Colonic mucosa (tissue), 4 donors: ENCODE measurements around the gene ANO10. TPM values are rescaled to one million over a fixed set of nuclear protein-coding genes. Genes with fewer than 3 reads are reported as not detected.

Experiments used
- DNase-seq: peaks from one replicate; pipeline ENCODE4 v3.0.0-alpha.2; 2020
- H3K27ac ChIP-seq: fragments of 200-600 bp; one replicate; pipeline ENCODE4 v1.8.0; 2021
- H3K27me3 ChIP-seq: fragments of 200-600 bp; one replicate; pipeline ENCODE4 v1.8.0; 2021
- H3K36me3 ChIP-seq: fragments of 200-600 bp; one replicate; pipeline ENCODE4 v1.8.0; 2021
- H3K4me1 ChIP-seq: fragments of 200-600 bp; one replicate; pipeline ENCODE4 v1.8.0; 2021; ENCODE audit warnings: mild to moderate bottlenecking
- H3K4me3 ChIP-seq: fragments of 200-600 bp; one replicate; pipeline ENCODE4 v1.8.0; 2021
- H3K9ac ChIP-seq, 2 donors: one replicate each; pipeline ENCODE4 v1.7.0; 2013; ENCODE audit warnings: control low read depth in 2 of 2, low read depth in 2 of 2, low read length in 2 of 2
- H3K9me3 ChIP-seq: fragments of 200-600 bp; one replicate; pipeline ENCODE4 v1.8.0; 2021
- CTCF ChIP-seq: fragments of 200-600 bp; IDR thresholded peaks from one replicate; pipeline ENCODE4 v1.8.0; 2022; ENCODE audit warnings: antibody characterized with exemption, mild to moderate bottlenecking
- intact Hi-C: fragments of 100-400 bp; cut with DNase I; formaldehyde crosslinking; loops from one replicate; pipeline ENCODE4 v1.14.1; 2022
- total RNA-seq, 2 donors: library from RNA; stranded (reverse); fragmentation: NEBNext Ultra II Directional in 1 of 2; extraction: Animal tissue kit (Norgen Biotek cat#: 25700) in 1 of 2; gene quantifications; one replicate each; pipeline ENCODE4 v1.2.1, GENCODE V29; 2021
- donor health status: healthy.
- donor health status: DM: no; HTN: no; CAD: no.
- donor health status: DM: no; HTN: no; CAD: no.

The ANO10 gene
- total RNA-seq, 2 donors from 2014 or later: 53.9 to 69.0 TPM

GRCh38 chr3:43410592-43410991, 211.2 kb downstream of the ANO10 start:
- Histone ChIP-seq H3K27me3 (no peaks in the 10 kb centered on the region), H3K9me3 (no peaks in the 10 kb centered on the region), H3K27ac (no peak overlapping the region), H3K4me3 (no peak overlapping the region), H3K36me3 (no peaks in the 10 kb centered on the region), H3K9ac (no peak overlapping the region), H3K4me1 (no peaks in the 10 kb centered on the region)
- intact Hi-C loops: no loop called here
- TF ChIP-seq CTCF: no peak
- no peak for DNase-seq

- DNase-seq: no peak
- H3K9me3 ChIP-seq: no peaks in the 10 kb centered on the region
- H3K4me3 ChIP-seq: no peak overlapping the region
- no peak overlapping the region for H3K27ac ChIP-seq
- H3K27me3 ChIP-seq: no peaks in the 10 kb centered on the region
- no peaks in the 10 kb centered on the region for H3K4me1 ChIP-seq
- intact Hi-C loops: no loop called here
- no peaks in the 10 kb centered on the region for H3K36me3 ChIP-seq
- no peak overlapping the region for H3K9ac ChIP-seq
- TF ChIP-seq CTCF: no peak
These were observed 212.3 kb downstream of the ANO10 start for GRCh38 chr3:43409506-43409905.

- Histone ChIP-seq H3K36me3 (no peaks in the 10 kb centered on the region), H3K9me3 (no peaks in the 10 kb centered on the region), H3K27ac (no peak overlapping the region), H3K4me3 (no peak overlapping the region), H3K4me1 (no peaks in the 10 kb centered on the region), H3K27me3 (no peaks in the 10 kb centered on the region), H3K9ac (no peak overlapping the region)
- no peak for TF ChIP-seq CTCF
- intact Hi-C loops: no loop called here
- DNase-seq: no peak
These were observed 215.2 kb downstream of the ANO10 start for GRCh38 chr3:43406643-43407023.

GRCh38 chr3:43405888-43406642, 215.7 kb downstream of the ANO10 start:
- Histone ChIP-seq H3K9ac (no peak overlapping the region), H3K27ac (no peak overlapping the region), H3K4me1 (no peaks in the 10 kb centered on the region), H3K27me3 (no peaks in the 10 kb centered on the region), H3K36me3 (no peaks in the 10 kb centered on the region), H3K9me3 (no peaks in the 10 kb centered on the region), H3K4me3 (no peak overlapping the region)
- DNase-seq: no peak
- no peak for TF ChIP-seq CTCF
- intact Hi-C loops: no loop called here

GRCh38 chr3:43400781-43401730, 220.8 kb downstream of the ANO10 start:
- Histone ChIP-seq H3K4me3 (no peak overlapping the region), H3K36me3 (no peaks in the 10 kb centered on the region), H3K27ac (no peak overlapping the region), H3K9ac (no peak overlapping the region), H3K27me3 (no peaks in the 10 kb centered on the region), H3K4me1 (no peaks in the 10 kb centered on the region), H3K9me3 (no peaks in the 10 kb centered on the region)
- intact Hi-C loops: no loop called here
- no peak for TF ChIP-seq CTCF
- no peak for DNase-seq
